Breast epithelium (tissue), 3 donors: ENCODE measurements around the gene CD209.

Source experiments
- CTCF ChIP-seq, 3 donors: fragments of 450-650 bp; IDR thresholded peaks; one replicate each; pipeline ENCODE4 v1.5.1; 2016 to 2017; ENCODE audit warnings: antibody characterized with exemption in 3 of 3, mild to moderate bottlenecking in 3 of 3, moderate library complexity in 3 of 3
- POLR2A ChIP-seq: fragments of 450-650 bp; IDR thresholded peaks from one replicate; pipeline ENCODE4 v1.6.1; 2016; ENCODE audit warnings: antibody characterized with exemption, mild to moderate bottlenecking, moderate library complexity

- TF ChIP-seq CTCF (IDR thresholded peaks at IDR 0.05) = no peak
- no peak for TF ChIP-seq POLR2A
These were observed 37.3 kb downstream of the CD209 start for GRCh38 chr19:7709932-7710460.
